Measurements from ENCODE around the gene CDH9.

GRCh38 chr5:26883375-26883774, 155.0 kb downstream of the CDH9 start:
- TF ChIP-seq CTCF (conservative IDR thresholded peaks at IDR 0.05) (no peak), EZH2 (IDR thresholded peaks at IDR 0.05; ENCODE audit: low read depth) (no peak)
